Measurements from ENCODE around the gene PPP1R1B. TPM values are rescaled to one million over a fixed set of nuclear protein-coding genes. Genes with fewer than 3 reads are reported as not detected.

PPP1R1B gene
- polyA plus RNA-seq, 1 donor: 20.4 TPM

DNA sequence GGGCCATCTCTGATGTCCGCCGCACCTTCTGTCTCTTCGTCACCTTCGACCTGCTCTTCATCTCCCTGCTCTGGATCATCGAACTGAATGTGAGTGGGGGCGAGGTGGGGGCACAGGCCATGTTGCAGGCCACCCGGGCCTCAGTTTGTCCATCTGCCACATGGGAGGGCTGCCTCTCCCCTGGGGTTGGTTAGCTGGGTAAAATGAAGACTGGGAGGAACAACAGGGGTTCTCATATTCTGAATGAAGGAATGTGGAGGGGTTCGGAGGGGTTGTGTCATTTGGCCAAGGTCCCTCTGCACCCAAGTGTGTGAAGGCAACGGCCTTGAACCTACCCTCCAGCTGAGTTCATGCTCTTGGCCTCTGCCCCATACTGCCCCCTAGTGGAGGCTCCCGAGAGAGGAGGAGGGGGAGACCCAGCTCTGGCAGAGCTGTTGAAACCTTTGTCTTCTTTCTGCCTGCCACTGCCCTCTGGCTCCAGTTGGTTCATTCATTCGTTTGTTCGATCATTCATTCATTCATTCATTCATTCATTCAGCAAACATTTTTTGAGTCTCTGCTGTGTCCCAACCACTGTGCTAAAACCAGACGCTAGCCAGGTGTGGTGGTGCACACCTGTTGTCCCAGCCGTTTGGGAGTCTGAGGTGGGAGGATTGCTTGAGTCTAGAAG, 27.0 kb downstream of the PPP1R1B start:
- no peak overlapping the region for H3K4me3 ChIP-seq (ENCODE audit: low read length)
- H3K27ac ChIP-seq (ENCODE audit: low read length): peak overlapping the region; percentile 38
- H3K36me3 ChIP-seq (ENCODE audit: control insufficient read depth, insufficient read depth, low read length): peaks cover 36% of the 10 kb centered on the region
- H3K27me3 ChIP-seq (ENCODE audit: control insufficient read depth, insufficient read depth, low read length): no peaks in the 10 kb centered on the region
- no CpG with 5 or more reads among the region's 14 CpGs for WGBS (ENCODE audit: insufficient coverage, low lambda C conversion rate)
- peak in 1 of 2 donors; percentile 43 for DNase-seq
- H3K4me1 ChIP-seq (ENCODE audit: control insufficient read depth, insufficient read depth, low read length): peaks cover 31% of the 10 kb centered on the region
- H3K9me3 ChIP-seq (ENCODE audit: control insufficient read depth, low read depth, low read length): no peaks in the 10 kb centered on the region

DNA sequence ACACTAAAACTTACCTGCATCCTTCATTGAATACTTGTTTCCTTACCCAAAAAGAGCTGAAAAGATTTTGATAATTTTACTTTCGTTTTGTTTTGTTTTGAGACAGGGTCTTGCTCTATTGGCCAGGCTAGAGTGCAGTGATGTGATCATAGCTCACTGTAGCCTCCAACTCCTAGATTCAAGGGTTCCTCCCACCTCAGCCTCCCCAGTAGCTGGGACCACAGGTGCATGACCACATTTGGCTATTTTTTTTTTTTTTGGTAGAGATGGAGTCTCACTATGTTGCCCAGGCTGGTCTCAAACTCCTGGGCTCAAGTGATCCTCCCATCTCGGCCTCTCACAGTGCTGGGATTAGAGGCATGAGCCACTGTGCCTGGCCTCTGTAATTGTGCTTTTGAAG, 28.4 kb downstream of the PPP1R1B start:
- DNase-seq: no peak
- Histone ChIP-seq H3K36me3 (ENCODE audit: control insufficient read depth, insufficient read depth, low read length) (peaks cover 46% of the 10 kb centered on the region), H3K4me1 (ENCODE audit: control insufficient read depth, insufficient read depth, low read length) (peaks cover 31% of the 10 kb centered on the region), H3K9me3 (ENCODE audit: control insufficient read depth, low read depth, low read length) (no peaks in the 10 kb centered on the region), H3K27me3 (ENCODE audit: control insufficient read depth, insufficient read depth, low read length) (no peaks in the 10 kb centered on the region), H3K27ac (ENCODE audit: low read length) (no peak overlapping the region), H3K4me3 (ENCODE audit: low read length) (no peak overlapping the region)
- WGBS (ENCODE audit: insufficient coverage, low lambda C conversion rate): no CpG with 5 or more reads among the region's 2 CpGs

DNA sequence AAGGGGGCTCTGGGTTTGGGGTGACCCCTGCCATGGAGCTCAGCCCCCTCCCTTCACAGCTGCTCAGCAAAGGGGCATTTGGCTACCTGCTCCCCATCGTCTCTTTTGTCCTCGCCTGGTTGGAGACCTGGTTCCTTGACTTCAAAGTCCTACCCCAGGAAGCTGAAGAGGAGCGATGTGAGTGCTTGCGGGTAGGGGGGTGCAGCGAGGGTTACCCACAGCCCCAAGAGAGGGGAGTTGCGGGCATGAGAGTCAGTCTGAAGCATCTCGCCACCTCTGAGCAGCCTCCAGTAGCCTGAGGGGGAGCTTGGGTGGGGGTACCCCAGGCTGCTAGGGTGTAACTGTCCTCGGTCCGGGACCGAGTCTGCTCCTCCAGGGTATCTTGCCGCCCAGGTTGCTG, 31.6 kb downstream of the PPP1R1B start:
- H3K27me3 ChIP-seq (ENCODE audit: control insufficient read depth, insufficient read depth, low read length): no peaks in the 10 kb centered on the region
- peaks cover 7% of the 10 kb centered on the region for H3K4me1 ChIP-seq (ENCODE audit: control insufficient read depth, insufficient read depth, low read length)
- no CpG with 5 or more reads among the region's 11 CpGs for WGBS (ENCODE audit: insufficient coverage, low lambda C conversion rate)
- H3K4me3 ChIP-seq (ENCODE audit: low read length): no peak overlapping the region
- no peak overlapping the region for H3K27ac ChIP-seq (ENCODE audit: low read length)
- no peak for DNase-seq
- H3K36me3 ChIP-seq (ENCODE audit: control insufficient read depth, insufficient read depth, low read length): peaks cover 72% of the 10 kb centered on the region
- no peaks in the 10 kb centered on the region for H3K9me3 ChIP-seq (ENCODE audit: control insufficient read depth, low read depth, low read length)

DNA sequence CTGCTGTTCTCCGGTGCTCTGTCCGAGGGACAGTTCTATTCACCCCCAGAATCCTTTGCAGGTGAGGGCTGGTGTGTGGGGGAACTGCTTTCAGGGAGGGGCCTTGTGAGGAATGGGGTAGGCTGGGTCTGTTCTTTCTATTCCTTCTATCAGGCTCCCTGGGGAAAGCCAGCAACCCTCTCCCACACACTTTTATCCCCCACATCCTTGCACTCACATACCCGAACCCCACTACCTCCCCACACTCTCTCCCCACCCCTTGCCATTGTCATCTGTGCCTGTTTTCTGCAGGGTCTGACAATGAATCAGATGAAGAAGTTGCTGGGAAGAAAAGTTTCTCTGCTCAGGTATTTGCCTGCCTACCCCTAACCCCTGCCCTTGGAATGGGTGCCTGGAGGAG, 32.0 kb downstream of the PPP1R1B start:
- no peaks in the 10 kb centered on the region for H3K9me3 ChIP-seq (ENCODE audit: control insufficient read depth, low read depth, low read length)
- WGBS (ENCODE audit: insufficient coverage, low lambda C conversion rate): no CpG with 5 or more reads among the region's 3 CpGs
- no peak overlapping the region for H3K4me3 ChIP-seq (ENCODE audit: low read length)
- H3K36me3 ChIP-seq (ENCODE audit: control insufficient read depth, insufficient read depth, low read length): peaks cover 70% of the 10 kb centered on the region
- H3K4me1 ChIP-seq (ENCODE audit: control insufficient read depth, insufficient read depth, low read length): peaks cover 2% of the 10 kb centered on the region
- no peaks in the 10 kb centered on the region for H3K27me3 ChIP-seq (ENCODE audit: control insufficient read depth, insufficient read depth, low read length)
- H3K27ac ChIP-seq (ENCODE audit: low read length): no peak overlapping the region
- DNase-seq: no peak

DNA sequence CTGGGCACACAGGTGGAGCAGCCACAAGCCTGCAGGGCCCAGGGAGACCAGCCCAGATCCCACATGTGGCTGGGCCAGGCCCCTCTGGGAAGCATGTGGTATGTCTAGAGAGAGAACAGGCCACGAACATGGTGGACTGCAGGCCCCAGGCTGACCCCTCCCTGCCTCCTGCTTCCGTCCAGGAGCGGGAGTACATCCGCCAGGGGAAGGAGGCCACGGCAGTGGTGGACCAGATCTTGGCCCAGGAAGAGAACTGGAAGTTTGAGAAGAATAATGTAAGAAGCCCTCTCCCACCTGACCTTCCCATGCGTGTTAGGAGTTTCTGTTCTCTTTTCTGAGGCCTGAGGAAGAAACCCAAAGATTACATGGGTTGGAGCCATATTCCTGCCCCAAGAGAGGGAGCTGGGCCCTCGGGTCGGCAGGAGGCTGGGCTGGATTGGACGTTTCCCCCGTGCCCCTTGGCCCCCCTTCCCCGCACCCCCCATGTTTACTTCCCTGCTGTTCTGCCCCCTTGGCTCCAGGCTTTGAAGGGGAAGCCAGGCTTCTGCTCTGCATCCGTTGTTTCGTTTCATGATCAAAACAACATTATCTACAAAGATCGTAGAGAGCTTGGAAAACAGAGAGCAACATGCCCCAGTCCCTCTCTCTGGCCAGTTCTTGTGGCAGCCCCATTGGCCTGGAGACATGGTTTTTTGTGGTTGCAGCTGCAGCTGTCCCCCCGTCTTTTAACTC, 32.7 kb downstream of the PPP1R1B start:
- no CpG with 5 or more reads among the region's 15 CpGs for whole genome bisulfite sequencing (ENCODE audit: insufficient coverage, low lambda C conversion rate)
- peaks cover 69% of the 10 kb centered on the region for H3K36me3 ChIP-seq (ENCODE audit: control insufficient read depth, insufficient read depth, low read length)
- H3K4me1 ChIP-seq (ENCODE audit: control insufficient read depth, insufficient read depth, low read length): peaks cover 2% of the 10 kb centered on the region
- no peaks in the 10 kb centered on the region for H3K9me3 ChIP-seq (ENCODE audit: control insufficient read depth, low read depth, low read length)
- no peak overlapping the region for H3K27ac ChIP-seq (ENCODE audit: low read length)
- H3K27me3 ChIP-seq (ENCODE audit: control insufficient read depth, insufficient read depth, low read length): no peaks in the 10 kb centered on the region
- no peak for DNase-seq
- no peak overlapping the region for H3K4me3 ChIP-seq (ENCODE audit: low read length)

DNA sequence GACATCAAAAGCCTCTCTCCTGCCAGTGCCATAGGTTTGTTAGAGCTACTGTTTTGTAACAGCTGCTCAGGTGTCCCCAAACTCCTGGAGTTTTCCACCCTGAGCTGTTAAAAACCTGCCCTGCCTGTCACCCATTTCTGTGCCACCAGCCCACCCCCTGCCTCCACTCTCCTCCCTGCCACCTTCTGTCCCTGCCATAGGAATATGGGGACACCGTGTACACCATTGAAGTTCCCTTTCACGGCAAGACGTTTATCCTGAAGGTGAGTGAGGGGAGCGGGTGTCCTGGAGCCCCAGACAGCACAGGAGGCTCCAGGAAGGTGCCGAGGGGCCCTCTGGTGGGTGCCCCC, 33.2 kb downstream of the PPP1R1B start:
- Histone ChIP-seq H3K9me3 (ENCODE audit: control insufficient read depth, low read depth, low read length) (no peaks in the 10 kb centered on the region), H3K27ac (ENCODE audit: low read length) (no peak overlapping the region), H3K27me3 (ENCODE audit: control insufficient read depth, insufficient read depth, low read length) (no peaks in the 10 kb centered on the region), H3K36me3 (ENCODE audit: control insufficient read depth, insufficient read depth, low read length) (peaks cover 64% of the 10 kb centered on the region), H3K4me3 (ENCODE audit: low read length) (no peak overlapping the region), H3K4me1 (ENCODE audit: control insufficient read depth, insufficient read depth, low read length) (peaks cover 7% of the 10 kb centered on the region)
- DNase-seq: no peak
- no CpG with 5 or more reads among the region's 5 CpGs for WGBS (ENCODE audit: insufficient coverage, low lambda C conversion rate)

DNA sequence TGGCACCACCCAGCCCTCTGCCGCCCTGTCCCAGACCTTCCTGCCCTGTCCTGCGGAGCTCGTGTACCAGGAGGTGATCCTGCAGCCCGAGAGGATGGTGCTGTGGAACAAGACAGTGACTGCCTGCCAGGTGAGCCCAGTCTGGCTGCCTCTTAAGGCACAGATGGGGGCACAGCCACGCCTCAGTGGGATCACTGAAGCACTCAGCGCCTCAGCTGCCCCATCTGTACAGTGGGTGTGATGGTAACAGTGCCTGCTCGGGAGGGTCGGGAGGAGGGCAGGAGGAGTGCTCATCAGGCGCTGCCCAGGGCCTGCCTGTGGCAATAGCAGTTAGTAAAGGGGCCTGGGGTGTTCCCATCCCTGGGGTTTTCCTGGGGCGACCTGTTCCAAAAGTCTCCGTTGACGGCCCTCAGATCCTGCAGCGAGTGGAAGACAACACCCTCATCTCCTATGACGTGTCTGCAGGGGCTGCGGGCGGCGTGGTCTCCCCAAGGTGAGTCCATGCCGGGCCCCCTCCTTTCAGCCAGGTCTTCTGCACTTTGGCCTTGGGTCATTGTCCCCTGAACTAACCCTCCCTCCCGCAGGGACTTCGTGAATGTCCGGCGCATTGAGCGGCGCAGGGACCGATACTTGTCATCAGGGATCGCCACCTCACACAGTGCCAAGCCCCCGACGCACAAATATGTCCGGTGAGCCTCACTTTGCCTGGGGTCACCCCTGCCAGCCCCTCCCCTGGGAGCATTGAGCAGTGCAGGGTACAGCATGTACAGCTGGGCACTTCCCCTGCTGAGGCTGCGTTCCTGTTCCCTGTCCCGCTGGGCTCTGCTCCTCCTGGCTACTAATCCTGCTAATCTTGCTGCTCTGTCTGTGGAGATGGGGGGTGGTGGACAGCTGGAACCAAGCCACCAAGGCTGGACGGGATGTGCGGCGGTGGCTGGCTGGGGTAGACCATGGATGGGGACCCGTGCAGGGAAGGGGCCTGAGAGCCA, 33.9 kb downstream of the PPP1R1B start:
- Histone ChIP-seq H3K4me3 (ENCODE audit: low read length) (no peak overlapping the region), H3K9me3 (ENCODE audit: control insufficient read depth, low read depth, low read length) (no peaks in the 10 kb centered on the region), H3K36me3 (ENCODE audit: control insufficient read depth, insufficient read depth, low read length) (peaks cover 63% of the 10 kb centered on the region), H3K27me3 (ENCODE audit: control insufficient read depth, insufficient read depth, low read length) (no peaks in the 10 kb centered on the region), H3K4me1 (ENCODE audit: control insufficient read depth, insufficient read depth, low read length) (peaks cover 8% of the 10 kb centered on the region), H3K27ac (ENCODE audit: low read length) (no peak overlapping the region)
- no CpG with 5 or more reads among the region's 35 CpGs for WGBS (ENCODE audit: insufficient coverage, low lambda C conversion rate)
- DNase-seq: no peak

DNA sequence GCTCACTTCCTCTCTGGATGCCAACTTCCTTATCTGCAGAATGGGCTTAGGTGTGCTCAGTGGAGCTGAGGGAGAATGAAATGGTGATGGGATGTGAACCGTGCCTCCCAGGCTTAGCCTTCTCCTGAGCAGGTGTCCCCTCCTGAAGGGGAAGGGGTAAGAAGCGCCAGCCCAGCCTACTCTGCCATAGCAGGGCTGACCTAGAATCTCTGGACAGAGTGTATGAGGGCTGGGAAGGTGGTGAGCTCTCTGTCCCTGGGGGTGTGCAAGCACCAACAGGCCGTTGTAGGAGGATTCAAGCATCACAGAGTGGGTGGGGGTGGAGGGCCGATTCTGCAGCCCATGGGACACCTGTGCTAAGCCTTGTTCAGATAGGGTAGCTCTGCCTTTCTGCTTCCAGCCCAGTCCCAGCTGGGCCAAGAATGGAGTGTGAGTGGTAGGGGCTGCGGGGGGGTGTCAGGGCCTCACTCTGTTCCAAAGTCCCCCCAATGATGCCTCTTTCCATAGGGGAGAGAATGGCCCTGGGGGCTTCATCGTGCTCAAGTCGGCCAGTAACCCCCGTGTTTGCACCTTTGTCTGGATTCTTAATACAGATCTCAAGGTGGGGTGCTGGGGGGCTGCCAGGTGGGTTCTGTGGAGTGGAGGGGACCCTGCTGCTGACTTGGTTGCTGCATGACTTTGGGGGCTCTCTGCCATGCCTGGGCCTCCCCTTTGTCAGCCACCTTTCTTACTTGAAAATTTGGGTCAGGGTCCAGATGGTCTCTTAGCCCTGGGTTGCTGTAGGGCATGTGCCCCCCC, 35.2 kb downstream of the PPP1R1B start:
- Histone ChIP-seq H3K9me3 (ENCODE audit: control insufficient read depth, low read depth, low read length) (peaks cover 4% of the 10 kb centered on the region), H3K27ac (ENCODE audit: low read length) (no peak overlapping the region), H3K36me3 (ENCODE audit: control insufficient read depth, insufficient read depth, low read length) (peaks cover 53% of the 10 kb centered on the region), H3K4me3 (ENCODE audit: low read length) (no peak overlapping the region), H3K4me1 (ENCODE audit: control insufficient read depth, insufficient read depth, low read length) (peaks cover 18% of the 10 kb centered on the region), H3K27me3 (ENCODE audit: control insufficient read depth, insufficient read depth, low read length) (peaks cover 9% of the 10 kb centered on the region)
- WGBS (ENCODE audit: insufficient coverage, low lambda C conversion rate): no CpG with 5 or more reads among the region's 8 CpGs
- no peak for DNase-seq

DNA sequence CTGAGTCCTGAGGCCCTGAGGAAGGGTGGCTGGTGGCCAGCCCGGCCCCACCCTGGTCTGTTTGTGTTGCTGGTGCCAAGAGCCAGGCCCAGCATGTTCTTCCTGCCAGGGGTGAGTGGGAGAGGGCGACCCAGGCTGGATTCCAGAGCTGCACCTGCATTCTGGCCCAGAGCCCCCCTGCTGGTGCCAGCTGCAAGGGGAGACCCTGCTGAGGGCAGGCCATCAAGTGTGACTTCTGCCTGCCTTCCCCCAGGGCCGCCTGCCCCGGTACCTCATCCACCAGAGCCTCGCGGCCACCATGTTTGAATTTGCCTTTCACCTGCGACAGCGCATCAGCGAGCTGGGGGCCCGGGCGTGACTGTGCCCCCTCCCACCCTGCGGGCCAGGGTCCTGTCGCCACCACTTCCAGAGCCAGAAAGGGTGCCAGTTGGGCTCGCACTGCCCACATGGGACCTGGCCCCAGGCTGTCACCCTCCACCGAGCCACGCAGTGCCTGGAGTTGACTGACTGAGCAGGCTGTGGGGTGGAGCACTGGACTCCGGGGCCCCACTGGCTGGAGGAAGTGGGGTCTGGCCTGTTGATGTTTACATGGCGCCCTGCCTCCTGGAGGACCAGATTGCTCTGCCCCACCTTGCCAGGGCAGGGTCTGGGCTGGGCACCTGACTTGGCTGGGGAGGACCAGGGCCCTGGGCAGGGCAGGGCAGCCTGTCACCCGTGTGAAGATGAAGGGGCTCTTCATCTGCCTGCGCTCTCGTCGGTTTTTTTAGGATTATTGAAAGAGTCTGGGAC, 36.0 kb downstream of the PPP1R1B start:
- WGBS (ENCODE audit: insufficient coverage, low lambda C conversion rate): 83% methylated on average over 1 of the region's 22 CpGs
- Histone ChIP-seq H3K36me3 (ENCODE audit: control insufficient read depth, insufficient read depth, low read length) (peaks cover 47% of the 10 kb centered on the region), H3K4me3 (ENCODE audit: low read length) (no peak overlapping the region), H3K9me3 (ENCODE audit: control insufficient read depth, low read depth, low read length) (peaks cover 4% of the 10 kb centered on the region), H3K4me1 (ENCODE audit: control insufficient read depth, insufficient read depth, low read length) (peaks cover 26% of the 10 kb centered on the region), H3K27me3 (ENCODE audit: control insufficient read depth, insufficient read depth, low read length) (peaks cover 17% of the 10 kb centered on the region), H3K27ac (ENCODE audit: low read length) (no peak overlapping the region)
- no peak for DNase-seq
